Muscle of arm (tissue), 14 donors: ENCODE results near the gene LRRC53. TPM values are rescaled to one million over a fixed set of nuclear protein-coding genes. Genes with fewer than 3 reads are reported as not detected.

ENCODE experiments used
- DNase-seq: peaks from one replicate; pipeline ENCODE4 v3.0.0-alpha.2; 2013
- long read RNA-seq, 11 donors: transcript quantifications; one replicate each; lab custom pipeline, GENCODE V29; 2026
- polyA plus RNA-seq, 12 donors: library from polyadenylated mRNA; unstranded; fragments of 120-200 nt; gene quantifications; one replicate each; pipeline ENCODE4 v1.2.1, GENCODE V29; 2013; ENCODE audit not compliant: insufficient read length in 12 of 12

Gene LRRC53, protein sequence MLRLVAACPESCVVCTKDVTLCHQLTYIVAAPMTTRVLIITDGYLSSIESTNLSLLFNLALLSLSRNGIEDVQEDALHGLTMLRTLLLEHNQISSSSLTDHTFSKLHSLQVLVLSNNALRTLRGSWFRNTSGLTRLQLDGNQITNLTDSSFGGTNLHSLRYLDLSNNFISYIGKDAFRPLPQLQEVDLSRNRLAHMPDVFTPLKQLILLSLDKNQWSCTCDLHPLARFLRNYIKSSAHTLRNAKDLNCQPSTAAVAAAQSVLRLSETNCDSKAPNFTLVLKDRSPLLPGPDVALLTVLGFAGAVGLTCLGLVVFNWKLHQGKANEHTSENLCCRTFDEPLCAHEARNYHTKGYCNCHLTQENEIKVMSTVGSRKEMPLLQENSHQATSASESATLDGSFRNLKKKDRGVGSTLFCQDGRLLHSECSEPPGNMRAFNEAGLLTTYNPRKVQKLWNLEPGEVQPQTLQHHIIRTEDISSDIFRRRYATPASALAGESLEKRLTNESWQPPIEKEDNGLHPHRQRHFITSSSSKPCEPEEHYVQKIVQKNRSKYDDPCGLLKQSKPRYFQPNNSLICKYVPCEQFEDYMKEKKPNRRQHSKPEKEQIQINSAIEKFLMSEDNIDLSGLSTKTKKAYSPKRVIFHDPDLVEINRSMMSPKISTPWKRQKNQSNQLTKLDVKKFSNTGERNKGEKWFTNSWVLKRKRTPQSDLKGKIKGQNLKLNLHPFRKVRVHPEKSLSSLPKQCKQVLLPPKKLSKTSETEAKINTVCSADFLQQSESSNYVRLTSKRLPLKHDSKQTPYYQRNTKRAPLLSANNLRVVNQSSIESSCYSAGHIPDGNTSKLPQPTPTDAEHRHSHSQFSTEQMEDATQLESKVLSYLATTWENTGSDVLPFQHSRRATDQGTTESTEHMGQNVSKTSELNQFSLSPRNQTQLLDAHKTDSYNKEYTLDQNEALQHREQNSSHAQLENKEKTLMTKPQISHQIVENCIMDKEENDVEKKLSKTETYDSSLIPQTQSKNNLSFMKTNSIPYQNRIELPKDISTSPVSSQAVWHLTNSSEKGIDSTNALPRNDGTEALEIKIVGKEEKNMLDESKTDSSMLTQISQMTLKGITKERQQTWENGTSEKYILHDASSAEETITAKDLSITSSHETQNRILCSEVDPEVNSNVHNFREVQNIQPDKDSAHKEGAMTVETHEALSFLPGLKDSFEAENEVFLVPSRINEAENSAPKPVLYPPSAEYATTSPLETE
- not detected for polyA plus RNA-seq
- long read RNA-seq, donor 1: 0 reads
- long read RNA-seq, donor 2: 0 reads
- long read RNA-seq, donor 3: 0 reads
- long read RNA-seq, donor 4: 0 reads
- long read RNA-seq, donor 5: 0 reads
- long read RNA-seq, donor 6: 0 reads
- long read RNA-seq, donor 7: 0 reads
- long read RNA-seq, donor 8: 0 reads
- long read RNA-seq, donor 9: 0 reads
- long read RNA-seq, donor 10: 0 reads
- long read RNA-seq, donor 11: 0 reads

DNA sequence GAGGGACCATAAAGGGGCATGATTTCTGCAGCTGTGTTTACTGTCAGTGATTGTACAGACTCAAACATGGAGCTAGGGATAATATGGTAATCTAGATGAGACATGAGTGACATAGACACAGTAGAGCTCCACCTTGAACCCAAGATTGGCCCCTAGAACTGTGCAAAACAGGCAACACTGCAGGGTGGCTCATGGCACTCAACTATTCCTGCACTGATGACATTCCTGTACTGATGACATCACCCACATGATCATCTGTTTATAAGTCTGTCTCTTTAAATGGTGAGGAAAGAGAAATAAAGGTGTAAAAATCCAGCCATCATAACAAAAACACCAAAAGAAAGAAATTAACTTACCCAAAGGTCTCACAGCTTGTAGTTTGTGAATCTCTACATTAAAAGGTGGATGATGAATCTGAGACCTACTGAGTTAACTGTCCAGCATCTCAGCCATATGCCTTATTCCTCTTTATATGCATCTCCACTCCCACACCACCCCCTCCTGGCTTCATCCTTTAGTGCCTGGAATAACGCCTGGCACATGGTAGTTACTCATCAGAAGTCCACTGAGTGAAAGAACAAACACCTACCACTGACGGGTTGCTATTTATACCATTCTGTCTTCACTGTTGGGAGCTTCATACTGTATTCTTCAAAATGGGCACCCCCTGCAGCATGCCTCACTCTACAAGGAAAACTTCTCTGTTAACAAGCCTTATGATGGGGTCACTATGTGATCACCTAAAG lies at the start of gene LRRC53:
TSS of gene LRRC53 (minus strand) at position 442 of the 746 bp plus-strand sequence. CDS start 29,262 bp downstream, outside the sequence.
- DNase-seq: no peak

- DNase-seq: no peak
These were observed 37.5 kb upstream of the LRRC53 start for GRCh38 chr1:74549932-74550331.

- DNase-seq: no peak
These were observed 36.7 kb upstream of the LRRC53 start for GRCh38 chr1:74548961-74549750.

DNA sequence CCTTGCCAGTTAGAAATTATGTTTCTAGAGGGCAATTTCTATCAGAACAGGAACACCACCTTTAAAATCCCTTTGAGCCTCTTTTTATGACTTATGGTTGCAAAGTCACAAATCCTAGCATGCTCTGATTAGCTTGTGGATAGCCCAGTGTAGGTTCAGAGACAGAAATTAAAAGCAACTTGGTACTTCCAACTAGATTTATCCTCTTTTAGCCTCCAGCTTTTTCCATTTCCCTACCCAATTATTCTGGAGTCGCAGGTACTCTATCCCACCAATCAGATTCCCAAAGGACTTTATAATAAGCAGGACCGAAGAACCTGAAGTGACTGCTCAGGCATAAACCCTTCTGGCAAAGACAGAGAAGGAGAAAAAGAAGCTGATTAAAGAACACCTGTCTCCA lies 33.4 kb upstream of the LRRC53 start:
- no peak for DNase-seq

DNA sequence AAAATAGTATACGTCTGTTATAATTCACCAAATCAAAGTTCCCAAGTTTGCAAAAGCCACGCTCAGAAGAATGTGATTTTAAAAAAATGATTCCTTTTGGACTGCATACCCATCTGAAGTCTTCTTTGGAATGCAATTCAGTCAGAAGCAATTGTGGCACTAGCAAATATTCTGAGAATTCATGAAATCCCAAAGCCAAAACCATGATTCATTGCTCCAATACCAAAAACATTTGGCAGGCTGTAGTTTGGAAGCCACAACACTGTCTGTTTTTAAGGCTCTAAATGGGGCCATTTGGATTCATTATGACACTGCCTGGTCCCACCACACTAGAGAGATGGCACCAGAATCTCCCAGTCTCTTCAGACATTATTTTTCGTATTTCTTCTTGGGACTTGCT lies 21.8 kb upstream of the LRRC53 start:
- DNase-seq: no peak

- no peak for DNase-seq
These were observed 19.4 kb upstream of the LRRC53 start for GRCh38 chr1:74531796-74532195.

DNA sequence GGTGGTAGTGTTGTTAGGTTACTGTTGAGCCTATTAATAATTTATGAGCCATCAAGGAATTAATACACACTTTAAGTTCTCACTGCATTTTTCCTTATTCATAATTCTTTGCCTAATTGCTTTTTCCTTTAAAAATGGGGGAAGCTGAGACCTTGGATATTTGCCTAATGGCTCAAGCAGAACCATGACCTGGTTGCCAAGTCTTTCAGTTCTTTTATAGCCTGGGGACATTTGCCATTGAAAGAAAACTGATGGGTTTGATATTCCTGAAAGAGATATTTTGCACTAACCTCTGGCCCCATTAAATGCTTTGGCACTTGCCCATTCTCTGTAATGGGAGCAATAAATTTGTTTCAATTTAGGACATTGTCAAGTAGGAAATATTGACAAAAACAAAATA lies 18.5 kb upstream of the LRRC53 start:
- peak; percentile 10 for DNase-seq

GRCh38 chr1:74528123-74528522 lies 15.7 kb upstream of the LRRC53 start:
- no peak for DNase-seq

DNA sequence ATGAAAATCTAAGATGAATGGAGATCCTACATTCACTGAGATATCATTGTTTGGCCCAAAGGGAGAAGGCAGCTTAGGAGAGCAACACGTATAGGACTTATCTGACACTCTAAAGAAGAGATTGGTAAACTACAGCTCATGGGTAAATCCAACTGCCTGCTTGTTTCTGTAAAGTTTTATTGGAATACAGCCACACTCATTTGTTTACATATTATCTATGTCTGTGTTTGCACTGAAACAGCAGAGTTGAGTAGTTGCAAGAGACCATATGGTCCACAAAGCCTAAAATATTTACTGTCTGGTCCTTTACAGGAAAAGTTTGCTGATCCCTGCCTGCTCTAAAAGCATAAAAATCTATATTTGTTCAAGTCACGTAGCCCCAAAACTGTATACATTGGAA lies 14.3 kb upstream of the LRRC53 start:
- no peak for DNase-seq

- no peak for DNase-seq
These were observed 11.6 kb upstream of the LRRC53 start for GRCh38 chr1:74523873-74524480.

GRCh38 chr1:74522148-74522547 lies 9.7 kb upstream of the LRRC53 start:
- no peak for DNase-seq

DNA sequence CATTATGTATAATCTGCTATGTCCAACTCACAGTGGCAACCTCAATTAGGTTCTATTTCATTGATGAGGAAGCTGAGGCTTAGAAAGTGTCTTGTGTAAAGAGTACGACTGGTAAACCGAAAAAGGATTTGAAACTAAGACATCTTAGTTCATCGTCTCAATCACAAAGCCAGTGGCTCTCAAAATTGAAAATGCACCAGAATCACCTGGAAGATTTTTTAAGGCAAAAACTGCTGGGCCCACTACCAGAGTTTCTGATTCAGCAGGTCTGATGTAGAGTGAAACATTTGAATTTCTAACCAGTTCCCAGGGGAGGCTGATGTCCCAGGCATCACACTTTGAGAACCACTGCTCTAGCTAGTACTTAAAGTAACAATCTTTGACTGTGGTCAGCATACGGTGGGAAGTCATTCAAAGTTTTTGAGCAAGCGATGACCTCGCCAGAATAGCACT lies 5.2 kb upstream of the LRRC53 start:
- DNase-seq: no peak

- DNase-seq: no peak
These were observed 1.2 kb upstream of the LRRC53 start for GRCh38 chr1:74513411-74514300.

DNA sequence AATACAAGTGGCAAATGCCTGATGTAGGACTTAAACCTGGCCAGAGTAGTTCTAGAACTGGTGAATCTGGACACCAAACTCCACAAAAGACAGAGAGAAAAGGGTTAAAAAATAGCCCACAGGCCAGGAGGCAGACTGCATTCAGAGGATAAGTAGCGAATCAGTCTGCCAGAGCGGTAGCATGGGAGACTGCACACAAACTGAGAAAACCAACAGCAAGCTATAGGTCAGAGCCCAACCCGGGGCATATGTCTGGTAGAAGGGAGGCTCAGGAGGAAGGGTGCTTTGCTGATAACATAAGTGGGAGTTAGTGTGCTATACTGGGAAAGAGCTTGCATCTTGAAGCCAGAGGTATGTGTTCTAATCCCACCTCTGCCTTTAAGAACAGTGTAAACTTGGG lies 4.0 kb downstream of the LRRC53 start:
- no peak for DNase-seq

DNA sequence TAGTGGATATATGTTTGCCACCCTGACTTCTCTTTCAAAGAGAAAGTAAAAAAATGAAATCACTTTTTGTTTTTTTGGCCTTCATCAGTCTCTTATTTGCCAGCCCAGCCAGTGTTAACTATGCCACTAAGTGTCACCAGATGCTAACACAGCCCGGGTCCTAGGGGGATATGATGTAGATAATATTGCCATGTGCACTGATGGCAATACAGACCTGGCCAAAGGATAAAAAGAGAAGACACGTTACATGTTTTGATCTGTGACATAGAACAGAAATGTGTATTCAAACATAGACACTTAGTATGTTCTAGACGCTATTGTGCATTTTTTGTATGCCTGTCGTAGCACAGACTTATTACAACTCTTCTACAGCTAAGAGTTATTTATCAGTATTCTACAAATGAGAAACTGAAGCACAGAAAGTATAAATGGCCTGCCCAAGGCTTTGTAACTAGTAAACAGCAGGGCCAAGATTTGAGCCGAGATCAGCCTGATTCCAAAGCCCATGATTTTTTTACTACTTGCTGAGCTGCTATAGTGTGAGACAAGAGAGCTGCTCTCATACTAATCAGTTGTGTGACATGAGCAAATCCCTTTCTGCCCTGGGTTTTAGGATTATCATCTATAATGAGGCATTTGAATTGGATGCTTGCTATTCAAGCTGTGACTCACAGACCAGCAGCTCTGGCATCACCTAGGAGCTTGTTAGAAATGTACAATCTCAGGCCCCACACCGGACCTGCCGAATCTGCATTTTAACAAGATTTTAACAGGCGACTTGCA lies 6.3 kb downstream of the LRRC53 start:
- no peak for DNase-seq

DNA sequence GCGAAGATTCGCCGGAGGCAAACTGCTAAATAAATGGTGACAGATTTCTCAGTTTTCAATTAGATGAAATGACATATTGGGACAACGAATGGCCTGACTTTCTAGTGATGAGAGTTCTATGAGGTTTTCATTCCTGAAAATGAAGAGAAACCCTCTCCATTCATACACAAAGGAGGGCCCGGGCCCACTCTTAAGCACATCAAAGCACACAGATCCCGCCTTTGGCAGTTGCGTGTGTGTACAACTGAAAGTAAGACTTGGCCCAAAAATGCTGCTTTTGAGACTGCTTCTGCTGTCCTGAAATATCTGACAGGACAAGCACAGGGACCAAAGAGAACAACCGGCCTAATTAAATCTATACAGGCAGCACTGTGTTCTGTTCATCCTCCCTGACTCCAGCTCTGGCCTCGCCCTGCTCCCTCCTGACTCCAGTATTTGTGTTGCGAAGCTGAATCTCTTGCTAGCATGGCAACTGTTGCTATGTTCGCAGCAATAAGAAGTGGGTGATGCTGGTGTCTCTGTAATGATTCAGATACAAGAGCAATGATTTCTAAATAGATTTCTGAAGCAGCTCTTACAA lies 7.4 kb downstream of the LRRC53 start:
- no peak for DNase-seq
